ENCODE data around the gene RAB36.

DNA sequence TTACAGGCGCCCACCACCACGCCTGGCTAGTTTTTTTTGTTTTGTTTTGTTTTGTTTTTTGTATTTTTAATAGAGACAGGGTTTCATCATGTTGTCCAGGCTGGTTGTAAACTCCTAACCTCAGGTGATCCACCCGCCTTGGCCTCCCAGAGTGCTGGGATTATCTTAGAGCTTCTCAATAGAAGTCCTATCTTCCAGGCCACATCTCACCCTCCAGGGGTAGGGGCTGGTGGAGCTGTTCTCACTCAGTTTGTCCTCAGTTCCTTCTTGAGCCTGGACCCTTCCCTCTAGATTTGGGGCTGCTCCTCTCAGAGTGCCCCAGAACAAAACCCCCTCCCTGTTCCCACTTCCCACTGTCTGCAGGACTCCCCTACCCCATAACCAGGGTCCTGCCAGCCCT, 66.3 kb downstream of the RAB36 start:
- TF ChIP-seq POLR2AphosphoS5 (IDR thresholded peaks at IDR 0.05; ENCODE audit: low read depth, low read length) (no peak), TAF1 (IDR thresholded peaks at IDR 0.05; ENCODE audit: borderline replicate concordance, insufficient read depth, low read length) (no peak)
- TF ChIP-seq, protein P1, sequence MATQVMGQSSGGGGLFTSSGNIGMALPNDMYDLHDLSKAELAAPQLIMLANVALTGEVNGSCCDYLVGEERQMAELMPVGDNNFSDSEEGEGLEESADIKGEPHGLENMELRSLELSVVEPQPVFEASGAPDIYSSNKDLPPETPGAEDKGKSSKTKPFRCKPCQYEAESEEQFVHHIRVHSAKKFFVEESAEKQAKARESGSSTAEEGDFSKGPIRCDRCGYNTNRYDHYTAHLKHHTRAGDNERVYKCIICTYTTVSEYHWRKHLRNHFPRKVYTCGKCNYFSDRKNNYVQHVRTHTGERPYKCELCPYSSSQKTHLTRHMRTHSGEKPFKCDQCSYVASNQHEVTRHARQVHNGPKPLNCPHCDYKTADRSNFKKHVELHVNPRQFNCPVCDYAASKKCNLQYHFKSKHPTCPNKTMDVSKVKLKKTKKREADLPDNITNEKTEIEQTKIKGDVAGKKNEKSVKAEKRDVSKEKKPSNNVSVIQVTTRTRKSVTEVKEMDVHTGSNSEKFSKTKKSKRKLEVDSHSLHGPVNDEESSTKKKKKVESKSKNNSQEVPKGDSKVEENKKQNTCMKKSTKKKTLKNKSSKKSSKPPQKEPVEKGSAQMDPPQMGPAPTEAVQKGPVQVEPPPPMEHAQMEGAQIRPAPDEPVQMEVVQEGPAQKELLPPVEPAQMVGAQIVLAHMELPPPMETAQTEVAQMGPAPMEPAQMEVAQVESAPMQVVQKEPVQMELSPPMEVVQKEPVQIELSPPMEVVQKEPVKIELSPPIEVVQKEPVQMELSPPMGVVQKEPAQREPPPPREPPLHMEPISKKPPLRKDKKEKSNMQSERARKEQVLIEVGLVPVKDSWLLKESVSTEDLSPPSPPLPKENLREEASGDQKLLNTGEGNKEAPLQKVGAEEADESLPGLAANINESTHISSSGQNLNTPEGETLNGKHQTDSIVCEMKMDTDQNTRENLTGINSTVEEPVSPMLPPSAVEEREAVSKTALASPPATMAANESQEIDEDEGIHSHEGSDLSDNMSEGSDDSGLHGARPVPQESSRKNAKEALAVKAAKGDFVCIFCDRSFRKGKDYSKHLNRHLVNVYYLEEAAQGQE (IDR thresholded peaks at IDR 0.05; ENCODE audit: insufficient read depth in 1 of 2, low read depth in 2 of 2, low read length in 2 of 2) = no peak

Measured in PFSK-1 (cell line).